ENCODE data around the gene S100Z.

The S100Z gene

DNA sequence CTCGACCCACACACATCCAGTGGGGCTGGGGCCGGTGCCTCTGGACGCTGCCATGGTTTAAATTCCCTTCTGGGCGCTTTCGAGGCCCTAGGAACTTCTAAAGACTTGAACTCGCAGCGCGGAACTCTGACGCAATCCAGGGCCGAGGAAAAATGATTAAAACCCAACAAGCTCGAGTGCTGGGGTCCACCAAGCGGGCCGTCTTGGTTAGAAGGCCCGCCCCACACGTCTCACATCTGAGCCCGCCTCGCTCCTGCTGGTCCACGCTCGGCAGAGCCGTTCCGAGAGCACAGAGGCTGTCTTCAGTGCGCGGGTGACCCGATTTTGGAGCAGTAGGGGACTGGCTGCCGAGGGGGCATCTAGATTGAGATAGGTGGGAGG lies 104.6 kb downstream of the S100Z start:
- no peak for DNase-seq

- no peak for DNase-seq
These were observed 106.2 kb downstream of the S100Z start for GRCh38 chr5:76956033-76956432.

GRCh38 chr5:76958991-76959767 lies 109.4 kb downstream of the S100Z start:
- no peak for DNase-seq

- DNase-seq, result no peak
These were observed 110.3 kb downstream of the S100Z start for GRCh38 chr5:76960004-76960625.

DNA sequence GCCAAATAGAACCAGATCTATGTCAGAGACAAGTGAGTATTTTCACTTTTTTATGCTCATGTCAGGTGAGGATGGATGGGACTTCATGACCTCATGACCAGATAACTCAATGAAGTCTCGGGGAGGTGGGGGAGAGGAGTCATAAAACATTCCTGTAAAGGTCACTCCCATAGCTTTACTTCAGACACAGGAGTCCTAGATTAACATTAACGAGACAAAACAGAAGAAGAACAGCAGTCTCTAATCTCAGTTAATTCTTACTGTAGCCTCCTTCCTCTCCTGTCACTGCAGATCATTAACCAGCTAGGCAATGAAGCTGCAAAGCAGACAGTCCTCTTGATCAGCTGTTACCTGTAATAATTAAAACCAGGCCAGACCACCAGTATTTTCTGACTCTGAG lies 114.2 kb downstream of the S100Z start:
- DNase-seq, result no peak

Measured in T-helper 9 cell (primary cell).